Large intestine (tissue), 12 donors: Measurements from ENCODE around the gene NLRP13. TPM values are rescaled to one million over a fixed set of nuclear protein-coding genes. Genes with fewer than 3 reads are reported as not detected.
"Not testable (repeated sequence)": the region's sequence is repeated elsewhere in the genome, so short reads cannot be mapped to it uniquely, and the experiment has no call there.

Experiments used
- DNase-seq, 2 donors: peaks; one replicate each; pipeline versions ENCODE4 v3.0.0 to v3.0.0-alpha.2; 2013
- H3K27ac ChIP-seq: one replicate; pipeline ENCODE4 v1.5.1; 2013; ENCODE audit warnings: low read length
- H3K27me3 ChIP-seq: 2 replicates; pipeline ENCODE4 v1.6.1; 2013; ENCODE audit warnings: low read length; ENCODE audit not compliant: control insufficient read depth, insufficient read depth
- H3K36me3 ChIP-seq: 2 replicates; pipeline ENCODE4 v1.6.1; 2013; ENCODE audit warnings: low read length; ENCODE audit not compliant: control insufficient read depth, insufficient read depth
- H3K4me1 ChIP-seq: one replicate; pipeline ENCODE4 v1.6.1; 2013; ENCODE audit warnings: low read length; ENCODE audit not compliant: control insufficient read depth, insufficient read depth
- H3K4me3 ChIP-seq: one replicate; pipeline ENCODE4 v1.5.1; 2013; ENCODE audit warnings: low read length
- H3K9me3 ChIP-seq: one replicate; pipeline ENCODE4 v1.6.1; 2013; ENCODE audit warnings: mild to moderate bottlenecking, low read depth, low read length, moderate library complexity; ENCODE audit not compliant: control insufficient read depth
- WGBS: methylation state at CpG from one replicate; pipeline ENCODE4 v1.1.5; 2013; ENCODE audit warnings: low lambda C conversion rate; ENCODE audit not compliant: insufficient coverage; 5-methylcytosine and 5-hydroxymethylcytosine counted together
- long read RNA-seq, 11 donors: transcript quantifications; one replicate each; lab custom pipeline, GENCODE V29; 2026
- polyA plus RNA-seq: library from polyadenylated mRNA; unstranded; fragments of 120-200 nt; gene quantifications from one replicate; pipeline ENCODE4 v1.2.1, GENCODE V29; 2013

The NLRP13 gene
- polyA plus RNA-seq, result not detected
- long read RNA-seq, donor 1, result 0 reads
- long read RNA-seq, donor 2, result 0 reads
- long read RNA-seq, donor 3, result 0 reads
- long read RNA-seq, donor 4, result 0 reads
- long read RNA-seq, donor 5, result 0 reads
- long read RNA-seq, donor 6, result 0 reads
- long read RNA-seq, donor 7, result 0 reads
- long read RNA-seq, donor 8, result 0 reads
- long read RNA-seq, donor 9, result 0 reads
- long read RNA-seq, donor 10, result 0 reads
- long read RNA-seq, donor 11, result 0 reads

- Histone ChIP-seq H3K4me3 (no peak within 1 kb of the TSS), H3K9me3 (no peaks in the 10 kb centered on the region), H3K36me3 (no peaks in the 10 kb centered on the region), H3K4me1 (no peaks in the 10 kb centered on the region), H3K27ac (no peak within 1 kb of the TSS), H3K27me3 (no peaks in the 10 kb centered on the region)
- no CpG with 5 or more reads among the region's 8 CpGs for WGBS
- DNase-seq, result no peak
Measured at GRCh38 chr19:55931936-55932386, at the start of gene NLRP13. Gene NLRP13, minus strand, starts transcription at chr19:55932336. Its CDS starts 25 bp downstream, at chr19:55932311.

GRCh38 chr19:55980415-55980814 is 48.3 kb upstream of the NLRP13 start:
- Histone ChIP-seq H3K27ac (no peak overlapping the region), H3K4me3 (no peak overlapping the region), H3K36me3 (no peaks in the 10 kb centered on the region), H3K27me3 (no peaks in the 10 kb centered on the region), H3K9me3 (no peaks in the 10 kb centered on the region), H3K4me1 (no peaks in the 10 kb centered on the region)
- WGBS, result no CpG with 5 or more reads among the region's 9 CpGs
- DNase-seq, result no peak

GRCh38 chr19:55973982-55974381 is 41.8 kb upstream of the NLRP13 start:
- WGBS, result 64% methylated on average over 2 of the region's 3 CpGs
- H3K4me1 ChIP-seq, result no peaks in the 10 kb centered on the region
- no peaks in the 10 kb centered on the region for H3K9me3 ChIP-seq
- H3K36me3 ChIP-seq, result no peaks in the 10 kb centered on the region
- H3K27ac ChIP-seq, result no peak overlapping the region
- no peak for DNase-seq
- H3K4me3 ChIP-seq, result no peak overlapping the region
- H3K27me3 ChIP-seq, result no peaks in the 10 kb centered on the region

- Histone ChIP-seq H3K27ac (no peak overlapping the region), H3K4me3 (no peak overlapping the region), H3K4me1 (no peaks in the 10 kb centered on the region), H3K27me3 (no peaks in the 10 kb centered on the region), H3K9me3 (no peaks in the 10 kb centered on the region), H3K36me3 (no peaks in the 10 kb centered on the region)
- no CpG with 5 or more reads among the region's 10 CpGs for WGBS
- no peak for DNase-seq
Measured at GRCh38 chr19:55962186-55962585, 30.1 kb upstream of the NLRP13 start.

- no peaks in the 10 kb centered on the region for H3K9me3 ChIP-seq
- no peaks in the 10 kb centered on the region for H3K36me3 ChIP-seq
- no peak overlapping the region for H3K4me3 ChIP-seq
- no peak overlapping the region for H3K27ac ChIP-seq
- 70% methylated on average over 2 of the region's 6 CpGs for whole genome bisulfite sequencing
- H3K27me3 ChIP-seq, result no peaks in the 10 kb centered on the region
- DNase-seq, result no peak
- H3K4me1 ChIP-seq, result no peaks in the 10 kb centered on the region
Measured at GRCh38 chr19:55959996-55960675, 28.0 kb upstream of the NLRP13 start.

GRCh38 chr19:55958356-55958755 is 26.2 kb upstream of the NLRP13 start:
- H3K27me3 ChIP-seq, result no peaks in the 10 kb centered on the region
- no peaks in the 10 kb centered on the region for H3K36me3 ChIP-seq
- no peak overlapping the region for H3K27ac ChIP-seq
- DNase-seq, result no peak
- no CpG with 5 or more reads among the region's 4 CpGs for WGBS
- no peak overlapping the region for H3K4me3 ChIP-seq
- no peaks in the 10 kb centered on the region for H3K4me1 ChIP-seq
- no peaks in the 10 kb centered on the region for H3K9me3 ChIP-seq

- Histone ChIP-seq H3K4me3 (no peak overlapping the region), H3K27ac (no peak overlapping the region), H3K4me1 (no peaks in the 10 kb centered on the region), H3K36me3 (no peaks in the 10 kb centered on the region), H3K27me3 (no peaks in the 10 kb centered on the region), H3K9me3 (no peaks in the 10 kb centered on the region)
- WGBS, result no CpG with 5 or more reads among the region's 7 CpGs
- no peak for DNase-seq
Measured at GRCh38 chr19:55956431-55956830, 24.3 kb upstream of the NLRP13 start.

- H3K36me3 ChIP-seq, H3K4me3 ChIP-seq, H3K4me1 ChIP-seq, H3K27me3 ChIP-seq, H3K9me3 ChIP-seq, DNase-seq, H3K27ac ChIP-seq: not testable (repeated sequence)
- WGBS, result no CpG with 5 or more reads among the region's 19 CpGs
Measured at GRCh38 chr19:55950566-55950965, 18.4 kb upstream of the NLRP13 start.

GRCh38 chr19:55947532-55947931 is 15.4 kb upstream of the NLRP13 start, which contains the start of gene NLRP8:
Gene NLRP8, plus strand, starts transcription at chr19:55947832.
- 100% methylated on average over 1 of the region's 8 CpGs for WGBS
- DNase-seq, result no peak

GRCh38 chr19:55940306-55940705 is 8.2 kb upstream of the NLRP13 start:
- Histone ChIP-seq H3K4me3 (no peak overlapping the region), H3K27me3 (no peaks in the 10 kb centered on the region), H3K27ac (no peak overlapping the region), H3K4me1 (no peaks in the 10 kb centered on the region), H3K36me3 (no peaks in the 10 kb centered on the region), H3K9me3 (no peaks in the 10 kb centered on the region)
- no peak for DNase-seq
- WGBS, result 100% methylated on average over 3 of the region's 11 CpGs

More at GRCh38 chr19:55947532-55947931, 15.4 kb upstream of the NLRP13 start, which contains the start of gene NLRP8:
- H3K36me3 ChIP-seq, result no peaks in the 10 kb centered on the region
- H3K27ac ChIP-seq, result no peak within 1 kb of the TSS
- H3K4me1 ChIP-seq, result no peaks in the 10 kb centered on the region
- no peaks in the 10 kb centered on the region for H3K27me3 ChIP-seq
- no peak within 1 kb of the TSS for H3K4me3 ChIP-seq
- H3K9me3 ChIP-seq, result no peaks in the 10 kb centered on the region
